WERI-Rb-1 (cell line): Measurements from ENCODE around the gene MLIP.

Experiments used
- DNase-seq: peaks from one replicate; pipeline ENCODE4 v3.0.0-alpha.2; 2020
- H3K27ac ChIP-seq: fragments of 250-450 bp; sonication (Bioruptor Pico); 2 replicates; pipeline ENCODE4 v1.5.1; 2020; ENCODE audit warnings: mild to moderate bottlenecking, moderate library complexity
- H3K27me3 ChIP-seq: fragments of 250-450 bp; sonication (Bioruptor Pico); 2 replicates; pipeline ENCODE4 v1.5.1; 2021; ENCODE audit warnings: mild to moderate bottlenecking, low read depth, moderate library complexity; ENCODE audit not compliant: insufficient read depth, severe bottlenecking
- H3K36me3 ChIP-seq: fragments of 250-450 bp; sonication (Bioruptor Pico); 2 replicates; pipeline ENCODE4 v1.5.1; 2020; ENCODE audit warnings: mild to moderate bottlenecking, moderate library complexity
- H3K4me3 ChIP-seq: 2 replicates; pipeline ENCODE4 v1.5.1; 2011; ENCODE audit warnings: low read depth, mild to moderate bottlenecking, control low read depth, low read length
- H3K9me3 ChIP-seq: fragments of 250-450 bp; sonication (Bioruptor Pico); 2 replicates; pipeline ENCODE4 v1.5.1; 2021; ENCODE audit warnings: mild to moderate bottlenecking, moderate library complexity; ENCODE audit not compliant: severe bottlenecking
- CTCF ChIP-seq: IDR thresholded peaks from 2 replicates; pipeline ENCODE4 v1.5.1; 2011; ENCODE audit warnings: low read depth, mild to moderate bottlenecking, control low read depth, inconsistent platforms, low read length

MLIP gene

DNA sequence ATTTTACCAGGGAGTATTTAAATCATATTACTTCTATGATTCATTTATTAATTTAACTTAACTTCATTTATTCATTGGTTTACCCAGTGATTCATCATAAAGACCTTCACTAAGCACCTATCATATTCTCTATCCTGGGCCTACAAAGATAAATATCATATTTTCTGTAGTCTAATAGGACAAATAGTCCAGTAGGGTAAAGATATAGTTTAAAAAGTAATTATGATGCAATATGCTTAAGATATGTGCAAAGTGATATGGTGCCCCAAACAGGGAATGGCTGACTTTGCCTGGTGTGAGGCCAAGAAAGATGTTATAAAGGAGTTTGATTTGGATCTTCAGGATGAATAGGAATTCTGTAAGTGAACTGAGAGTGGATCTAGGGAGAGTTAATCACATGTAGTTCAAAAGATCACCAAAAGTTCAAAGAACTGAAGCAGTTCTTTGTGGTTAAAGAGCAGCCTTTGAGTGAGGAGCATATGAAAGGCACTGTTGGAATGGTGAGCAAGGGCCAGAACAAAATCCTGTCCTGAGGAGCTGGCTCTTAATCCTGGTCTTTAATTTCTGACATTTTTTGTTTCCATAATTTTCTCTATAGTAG, 45.5 kb downstream of the MLIP start:
- Histone ChIP-seq H3K27me3 (peaks cover 14% of the 10 kb centered on the region), H3K4me3 (no peak overlapping the region), H3K27ac (no peak overlapping the region), H3K9me3 (no peaks in the 10 kb centered on the region), H3K36me3 (no peaks in the 10 kb centered on the region)
- TF ChIP-seq CTCF: no peak
- DNase-seq: no peak

DNA sequence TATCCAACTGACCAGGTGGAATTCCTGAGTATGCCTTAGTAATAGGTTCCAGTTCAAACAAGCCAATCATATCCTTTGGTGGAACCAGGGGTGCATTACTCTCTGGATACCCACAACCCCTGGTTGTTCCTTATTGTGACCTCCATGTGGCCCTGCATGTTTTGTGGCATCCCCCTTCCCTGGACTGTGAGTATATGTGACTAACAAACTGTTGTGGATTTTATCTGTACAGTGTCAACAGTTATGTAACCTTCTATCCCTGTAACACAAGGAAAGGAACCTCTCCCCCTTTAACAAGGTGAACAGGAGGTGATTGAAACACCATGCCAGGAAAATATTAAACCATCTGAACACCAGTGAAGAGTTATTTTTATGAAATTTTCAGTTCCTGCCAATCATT, 46.2 kb downstream of the MLIP start:
- H3K4me3 ChIP-seq: no peak overlapping the region
- H3K27ac ChIP-seq: no peak overlapping the region
- DNase-seq: no peak
- H3K27me3 ChIP-seq: peaks cover 19% of the 10 kb centered on the region
- no peaks in the 10 kb centered on the region for H3K9me3 ChIP-seq
- no peak for TF ChIP-seq CTCF
- no peaks in the 10 kb centered on the region for H3K36me3 ChIP-seq

GRCh38 chr6:54173089-54173488, 61.8 kb downstream of the MLIP start:
- Histone ChIP-seq H3K9me3 (no peaks in the 10 kb centered on the region), H3K36me3 (no peaks in the 10 kb centered on the region), H3K27me3 (peaks cover 18% of the 10 kb centered on the region), H3K4me3 (no peak overlapping the region), H3K27ac (no peak overlapping the region)
- no peak for TF ChIP-seq CTCF
- DNase-seq: no peak

- H3K4me3 ChIP-seq: no peak overlapping the region
- DNase-seq: no peak
- no peak for TF ChIP-seq CTCF
- H3K27ac ChIP-seq: no peak overlapping the region
- H3K27me3 ChIP-seq: peaks cover 13% of the 10 kb centered on the region
- no peaks in the 10 kb centered on the region for H3K9me3 ChIP-seq
- no peaks in the 10 kb centered on the region for H3K36me3 ChIP-seq
These were observed 67.9 kb downstream of the MLIP start for GRCh38 chr6:54179152-54179551.

- no peak overlapping the region for H3K27ac ChIP-seq
- no peaks in the 10 kb centered on the region for H3K36me3 ChIP-seq
- H3K9me3 ChIP-seq: no peaks in the 10 kb centered on the region
- TF ChIP-seq CTCF: no peak
- peaks cover 26% of the 10 kb centered on the region for H3K27me3 ChIP-seq
- no peak overlapping the region for H3K4me3 ChIP-seq
- DNase-seq: no peak
These were observed 72.4 kb downstream of the MLIP start for GRCh38 chr6:54183616-54184015.

GRCh38 chr6:54185885-54186284, 74.6 kb downstream of the MLIP start:
- no peaks in the 10 kb centered on the region for H3K9me3 ChIP-seq
- H3K4me3 ChIP-seq: no peak overlapping the region
- TF ChIP-seq CTCF: no peak
- H3K27me3 ChIP-seq: peaks cover 32% of the 10 kb centered on the region
- no peaks in the 10 kb centered on the region for H3K36me3 ChIP-seq
- no peak for DNase-seq
- no peak overlapping the region for H3K27ac ChIP-seq
